Measurements from ENCODE around the gene CLEC3B. TPM values are rescaled to one million over a fixed set of nuclear protein-coding genes. Genes with fewer than 3 reads are reported as not detected.
"Not testable (repeated sequence)": the region's sequence is repeated elsewhere in the genome, so short reads cannot be mapped to it uniquely, and the experiment has no call there.

Gene CLEC3B
- total RNA-seq, 1 donor from 2014 or later: 57.1 TPM

GRCh38 chr3:45066109-45066801 lies 40.2 kb downstream of the CLEC3B start:
- no peak for DNase-seq

GRCh38 chr3:45067486-45067885 lies 41.4 kb downstream of the CLEC3B start:
- no peak for DNase-seq

DNA sequence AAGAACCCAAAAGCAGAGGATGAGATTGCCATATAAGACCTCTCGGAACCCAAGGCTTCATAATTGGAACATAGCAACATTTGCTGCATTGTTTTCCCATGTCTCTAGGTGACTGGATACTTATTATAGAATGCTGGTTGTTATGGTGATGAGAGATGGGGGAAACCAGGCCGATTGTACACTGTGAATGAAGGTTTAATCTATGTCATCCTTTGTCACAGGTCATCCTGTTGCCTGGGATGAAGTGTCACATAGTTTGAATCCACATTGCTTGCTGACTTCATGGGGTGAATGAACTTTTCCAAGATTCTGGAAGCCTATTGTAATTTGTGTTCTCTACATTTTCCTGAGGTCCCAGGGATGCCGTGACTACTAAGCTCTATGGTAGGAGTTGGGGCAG lies 41.8 kb downstream of the CLEC3B start:
- DNase-seq: no peak

DNA sequence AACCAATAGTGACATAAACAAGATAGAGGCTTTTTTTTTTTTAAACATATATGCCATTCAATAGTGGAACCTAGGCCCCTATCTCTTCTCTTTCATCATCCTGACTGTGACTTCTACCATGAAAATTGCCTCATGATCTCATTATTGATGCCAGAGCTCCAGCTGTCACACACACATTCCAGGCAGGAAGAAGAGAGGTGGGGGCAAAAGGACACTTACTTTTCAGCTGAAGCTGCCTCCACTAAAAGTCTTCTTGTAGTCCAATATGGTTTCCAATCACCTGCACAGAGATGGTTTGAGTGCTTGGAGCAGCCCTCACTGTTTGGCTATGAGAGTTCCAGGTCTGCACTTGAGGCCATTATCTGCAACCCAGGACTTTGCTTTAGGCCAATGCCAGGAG lies 45.0 kb downstream of the CLEC3B start:
- no peak for DNase-seq

DNA sequence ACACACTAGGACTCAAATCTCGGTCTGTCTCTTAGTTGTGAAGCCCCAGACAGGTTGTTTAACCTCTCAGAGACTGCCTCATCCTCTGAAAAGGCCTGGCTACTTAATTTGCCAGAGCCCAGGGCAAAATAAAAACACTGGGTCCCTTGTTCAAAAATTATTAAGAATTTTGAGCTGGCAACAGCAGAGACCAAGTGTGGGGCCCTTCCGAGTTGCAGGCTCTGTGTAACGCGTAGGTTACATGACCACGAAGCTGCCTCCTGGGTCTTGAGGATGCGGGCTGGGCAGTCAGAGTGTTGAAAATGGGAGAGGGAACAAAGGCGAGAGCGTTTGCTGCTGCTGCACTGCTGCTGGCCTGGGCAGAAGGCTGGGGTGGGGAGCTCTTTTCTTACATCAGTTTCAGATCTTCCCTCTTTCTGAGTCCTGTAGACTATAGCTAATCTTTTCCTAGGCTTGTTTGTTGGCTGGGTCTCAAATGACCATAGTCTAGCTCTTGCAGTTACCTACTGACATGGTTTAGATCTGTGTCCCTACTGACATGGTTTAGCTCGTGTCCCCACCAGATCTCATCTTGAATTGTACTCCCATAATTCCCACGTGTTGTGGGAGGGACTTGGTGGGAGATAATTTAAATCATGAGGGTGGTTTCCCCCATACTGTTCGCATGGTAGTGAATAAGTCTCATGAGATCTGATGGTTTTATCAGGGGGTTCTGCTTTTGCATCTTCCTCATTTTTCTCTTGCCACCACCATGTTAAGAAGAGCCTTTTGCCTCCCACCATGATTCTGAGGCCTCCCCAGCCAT lies 49.9 kb downstream of the CLEC3B start:
- no peak for DNase-seq

DNA sequence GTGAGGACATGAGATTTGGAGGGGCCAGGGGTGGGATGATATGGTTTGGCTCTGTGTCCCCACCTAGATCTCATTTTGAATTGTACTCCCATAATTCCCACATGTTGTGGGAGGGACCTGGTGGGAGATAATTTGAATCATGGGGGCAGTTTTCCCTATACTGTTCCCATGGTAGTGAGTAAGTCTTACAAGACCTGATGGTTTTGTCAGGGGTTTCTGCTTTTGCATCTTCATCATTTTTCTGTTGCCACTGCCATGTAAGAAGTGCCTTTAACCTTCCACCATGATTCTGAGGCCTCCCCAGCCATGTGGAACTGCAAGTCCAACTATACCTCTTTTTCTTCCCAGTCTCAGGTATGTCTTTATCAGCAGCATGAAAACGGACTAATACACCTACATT lies 52.2 kb downstream of the CLEC3B start:
- not testable (repeated sequence) for DNase-seq

- DNase-seq: no peak
Observed at GRCh38 chr3:45078910-45079522, 52.9 kb downstream of the CLEC3B start.

DNA sequence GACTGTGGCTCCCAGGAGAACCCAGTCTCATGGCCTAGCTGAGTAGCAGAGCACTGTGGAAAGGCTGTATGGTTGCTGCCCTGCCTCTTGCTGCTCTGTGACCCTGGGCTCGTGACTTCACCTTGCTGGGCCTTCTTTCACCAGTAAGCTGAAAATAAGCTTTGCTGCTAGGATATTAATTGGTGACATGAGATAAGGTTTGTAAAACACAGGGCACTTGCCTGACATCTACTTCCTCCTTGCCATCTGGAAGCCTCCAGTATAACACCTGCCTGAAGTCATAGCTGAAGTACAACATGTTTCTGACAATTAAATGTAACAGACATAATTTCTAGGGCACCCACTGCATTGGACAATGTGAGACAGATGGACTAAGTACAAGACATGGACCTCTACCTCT lies 53.6 kb downstream of the CLEC3B start:
- no peak for DNase-seq

DNA sequence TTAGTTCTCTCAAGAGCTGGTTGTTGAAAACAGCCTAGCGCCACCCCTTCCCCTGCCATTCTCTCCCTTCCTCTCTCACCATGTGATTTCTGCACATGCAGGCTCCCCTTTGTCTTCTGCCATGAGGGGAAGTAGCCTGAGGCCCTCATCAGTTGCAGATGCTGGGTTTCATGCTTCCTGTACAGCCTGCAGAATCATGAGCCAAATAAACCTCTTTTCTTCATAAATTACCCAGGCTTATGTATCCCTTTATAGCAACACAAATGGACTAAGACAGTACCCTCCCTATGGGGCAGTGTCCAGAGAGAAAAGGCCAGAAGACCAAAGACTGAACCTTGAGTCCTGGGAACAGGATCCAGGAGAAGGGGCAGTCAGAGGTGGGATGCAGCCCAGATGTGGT lies 54.7 kb downstream of the CLEC3B start:
- no peak for DNase-seq

GRCh38 chr3:45081506-45082141 lies 55.5 kb downstream of the CLEC3B start:
- DNase-seq: no peak

GRCh38 chr3:45082142-45082538 lies 56.0 kb downstream of the CLEC3B start:
- peak; percentile 43 for DNase-seq

GRCh38 chr3:45083023-45083422 lies 56.9 kb downstream of the CLEC3B start:
- DNase-seq: no peak

GRCh38 chr3:45084361-45084760 lies 58.3 kb downstream of the CLEC3B start:
- no peak for DNase-seq

- DNase-seq: no peak
Observed at GRCh38 chr3:45084820-45085816, 59.0 kb downstream of the CLEC3B start.

Small RNAs within 50 kb of the gene (small RNA-seq; reads per million reads assigned to genes)
- not detected for gene RNU5B-3P (ENCODE audit: low replicate concordance)

Other genes starting within 250 kb of the CLEC3B start
- 9.7 TPM for gene TMEM42, start 164.4 kb upstream of the CLEC3B start, total RNA-seq
- gene TGM4, start 151.7 kb upstream of the CLEC3B start, total RNA-seq: not detected
- 47.5 TPM for gene ZDHHC3, start 50.1 kb upstream of the CLEC3B start, total RNA-seq
- 49.7 TPM for gene EXOSC7, start 50.1 kb upstream of the CLEC3B start, total RNA-seq
- 8.1 TPM for gene CDCP1, start 120.1 kb downstream of the CLEC3B start, total RNA-seq
- 2.4 TPM for gene TMEM158, start 200.0 kb downstream of the CLEC3B start, total RNA-seq

All from tongue (tissue), 3 donors.